ENCODE measurements around the gene BDKRB1.

The BDKRB1 gene

DNA sequence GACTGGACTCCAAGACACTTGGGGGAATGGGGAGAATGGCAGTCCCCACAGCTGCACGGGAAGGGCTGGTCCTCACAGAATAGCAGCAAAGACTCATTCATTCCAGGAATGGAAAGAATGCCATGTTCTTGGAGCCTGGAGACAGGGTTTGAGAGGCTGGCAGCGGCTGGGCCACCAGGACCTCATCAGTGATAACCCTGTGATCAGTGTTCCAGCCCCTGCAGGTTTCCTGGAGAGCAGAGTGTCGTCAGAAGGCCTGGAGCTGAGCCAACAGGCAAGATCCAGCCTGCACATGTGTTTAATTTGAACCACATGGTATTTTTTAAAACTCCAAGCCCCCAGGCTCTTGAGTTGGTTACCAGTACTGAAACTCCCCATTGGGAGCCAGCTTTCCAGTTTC is 11.3 kb downstream of the BDKRB1 start:
- Histone ChIP-seq H3K4me3 (ENCODE audit: low read depth in 1 of 2, low read length in 2 of 2) (no peak overlapping the region), H3K4me1 (ENCODE audit: control insufficient read depth in 1 of 2, insufficient read depth in 2 of 2, low read length in 2 of 2) (peaks cover 22 to 24% of the 10 kb centered on the region in 2 donors), H3K27ac (ENCODE audit: low read depth, low read length) (no peak overlapping the region), H3K9ac (ENCODE audit: low read depth in 1 of 2, low read length in 2 of 2) (no peak overlapping the region), H3K36me3 (ENCODE audit: control insufficient read depth in 1 of 2, insufficient read depth in 2 of 2, low read length in 2 of 2) (no peaks in the 10 kb centered on the region), H3K9me3 (ENCODE audit: control insufficient read depth in 1 of 2, low read length in 2 of 2) (peaks cover 0 to 2% of the 10 kb centered on the region in 2 donors), H3K27me3 (ENCODE audit: control insufficient read depth in 1 of 2, insufficient read depth in 2 of 2, low read length in 2 of 2) (no peaks in the 10 kb centered on the region)

DNA sequence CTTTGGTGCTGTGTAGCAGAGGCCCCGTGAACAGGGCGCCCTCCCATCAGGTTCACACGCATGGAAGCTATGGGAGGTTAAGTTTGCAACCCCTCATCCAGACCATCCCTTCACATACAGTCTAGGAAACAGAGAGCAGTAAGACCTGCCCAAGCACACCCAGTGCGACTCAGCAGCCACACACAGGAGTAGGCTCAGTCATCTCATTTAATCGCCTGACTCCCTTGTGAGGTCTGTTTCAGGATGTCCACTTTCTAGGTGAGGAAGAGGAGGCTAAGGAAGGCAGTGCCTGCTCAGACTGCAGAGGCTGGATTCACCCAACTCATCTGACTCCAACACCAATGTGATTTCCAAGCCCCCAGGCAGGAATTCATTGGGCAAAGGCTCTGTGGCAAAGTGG is 11.9 kb downstream of the BDKRB1 start:
- no peak overlapping the region for H3K27ac ChIP-seq (ENCODE audit: low read depth, low read length)
- H3K4me3 ChIP-seq (ENCODE audit: low read depth in 1 of 2, low read length in 2 of 2) = peak overlapping the region in 1 of 2 donors; percentile 6
- peaks cover 0 to 2% of the 10 kb centered on the region in 2 donors for H3K9me3 ChIP-seq (ENCODE audit: control insufficient read depth in 1 of 2, low read length in 2 of 2)
- H3K9ac ChIP-seq (ENCODE audit: low read depth in 1 of 2, low read length in 2 of 2) = no peak overlapping the region
- H3K4me1 ChIP-seq (ENCODE audit: control insufficient read depth in 1 of 2, insufficient read depth in 2 of 2, low read length in 2 of 2) = peaks cover 22 to 23% of the 10 kb centered on the region in 2 donors
- H3K36me3 ChIP-seq (ENCODE audit: control insufficient read depth in 1 of 2, insufficient read depth in 2 of 2, low read length in 2 of 2) = no peaks in the 10 kb centered on the region
- no peaks in the 10 kb centered on the region for H3K27me3 ChIP-seq (ENCODE audit: control insufficient read depth in 1 of 2, insufficient read depth in 2 of 2, low read length in 2 of 2)

DNA sequence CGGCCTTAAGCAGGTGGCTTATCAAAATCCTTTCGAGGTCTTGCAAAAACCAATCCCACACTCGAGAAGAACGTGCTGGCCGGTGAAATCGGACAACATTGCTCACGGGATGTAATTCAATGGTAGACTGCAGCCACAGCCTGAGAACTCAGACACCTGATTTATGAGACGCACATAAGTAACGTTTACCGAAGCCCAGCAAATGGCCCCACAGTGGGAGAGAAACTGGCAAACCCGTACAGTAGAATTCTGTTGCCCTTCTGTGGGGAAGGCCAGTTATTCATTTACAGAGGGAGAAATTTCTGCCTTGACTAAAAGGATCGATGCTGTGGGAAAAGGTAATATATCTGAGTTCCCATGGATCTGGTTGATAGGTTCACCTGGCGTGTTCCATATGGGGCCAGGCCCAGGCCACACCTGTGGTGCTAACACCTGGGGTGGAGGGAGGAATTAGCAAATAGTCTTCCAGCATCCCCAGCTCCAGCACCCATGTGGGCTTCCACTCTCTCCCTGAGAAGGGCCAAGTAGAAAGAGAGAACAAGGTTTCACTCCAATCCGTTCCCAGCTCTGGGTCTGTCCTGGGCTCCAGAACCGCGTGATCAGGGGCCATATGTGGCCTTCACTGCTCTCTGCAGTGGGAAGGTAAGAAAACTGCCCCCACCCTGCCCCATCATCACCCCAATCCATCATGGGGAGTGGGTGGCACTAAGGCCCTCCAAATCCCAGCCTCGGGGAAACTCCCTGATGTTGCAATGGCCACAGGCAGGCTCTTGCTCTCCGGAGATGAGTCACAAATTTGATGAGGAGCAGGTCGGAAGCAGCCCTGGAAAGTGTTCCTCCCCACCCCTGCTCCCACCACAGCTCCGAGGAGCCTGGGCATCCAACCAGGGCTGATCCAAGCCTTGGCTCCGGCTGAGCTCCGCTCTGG is 12.7 kb downstream of the BDKRB1 start:
- H3K27ac ChIP-seq (ENCODE audit: low read depth, low read length) = no peak overlapping the region
- H3K9me3 ChIP-seq (ENCODE audit: control insufficient read depth in 1 of 2, low read length in 2 of 2) = peaks cover 0 to 2% of the 10 kb centered on the region in 2 donors
- peaks cover 22 to 28% of the 10 kb centered on the region in 2 donors for H3K4me1 ChIP-seq (ENCODE audit: control insufficient read depth in 1 of 2, insufficient read depth in 2 of 2, low read length in 2 of 2)
- H3K27me3 ChIP-seq (ENCODE audit: control insufficient read depth in 1 of 2, insufficient read depth in 2 of 2, low read length in 2 of 2) = no peaks in the 10 kb centered on the region
- no peaks in the 10 kb centered on the region for H3K36me3 ChIP-seq (ENCODE audit: control insufficient read depth in 1 of 2, insufficient read depth in 2 of 2, low read length in 2 of 2)
- H3K9ac ChIP-seq (ENCODE audit: low read depth in 1 of 2, low read length in 2 of 2) = no peak overlapping the region
- H3K4me3 ChIP-seq (ENCODE audit: low read depth in 1 of 2, low read length in 2 of 2) = peak overlapping the region in 1 of 2 donors; percentile 6

DNA sequence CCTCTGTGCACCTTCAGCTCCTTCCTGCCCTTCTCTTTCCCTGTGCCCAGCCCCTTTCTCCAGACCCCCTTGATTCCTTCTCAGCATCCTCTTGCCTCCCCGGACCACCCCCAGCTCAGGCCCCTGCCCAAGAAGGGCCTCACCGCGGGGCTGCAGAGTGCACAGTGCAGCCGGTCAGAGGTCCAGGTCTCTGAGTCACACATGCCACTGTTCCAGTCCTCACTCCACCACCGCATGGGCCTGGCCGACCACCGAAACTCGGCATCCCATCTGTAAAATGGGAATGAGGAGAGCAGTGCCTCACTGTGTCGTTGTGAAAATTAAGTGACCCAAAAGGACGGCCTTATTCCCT is 13.3 kb downstream of the BDKRB1 start:
- no peak overlapping the region for H3K27ac ChIP-seq (ENCODE audit: low read depth, low read length)

GRCh38 chr14:96270565-96271420 is 14.8 kb downstream of the BDKRB1 start:
- no peaks in the 10 kb centered on the region for H3K36me3 ChIP-seq (ENCODE audit: control insufficient read depth in 1 of 2, insufficient read depth in 2 of 2, low read length in 2 of 2)
- H3K9ac ChIP-seq (ENCODE audit: low read depth in 1 of 2, low read length in 2 of 2) = no peak overlapping the region
- H3K4me3 ChIP-seq (ENCODE audit: low read depth in 1 of 2, low read length in 2 of 2) = no peak overlapping the region
- no peak overlapping the region for H3K27ac ChIP-seq (ENCODE audit: low read depth, low read length)
- H3K9me3 ChIP-seq (ENCODE audit: control insufficient read depth in 1 of 2, low read length in 2 of 2) = peaks cover 0 to 2% of the 10 kb centered on the region in 2 donors
- peaks cover 22 to 35% of the 10 kb centered on the region in 2 donors for H3K4me1 ChIP-seq (ENCODE audit: control insufficient read depth in 1 of 2, insufficient read depth in 2 of 2, low read length in 2 of 2)
- H3K27me3 ChIP-seq (ENCODE audit: control insufficient read depth in 1 of 2, insufficient read depth in 2 of 2, low read length in 2 of 2) = no peaks in the 10 kb centered on the region

More for the DNA sequence above, 13.3 kb downstream of the BDKRB1 start:
- Histone ChIP-seq H3K9ac (ENCODE audit: low read depth in 1 of 2, low read length in 2 of 2) (no peak overlapping the region), H3K4me3 (ENCODE audit: low read depth in 1 of 2, low read length in 2 of 2) (no peak overlapping the region), H3K9me3 (ENCODE audit: control insufficient read depth in 1 of 2, low read length in 2 of 2) (peaks cover 0 to 2% of the 10 kb centered on the region in 2 donors), H3K4me1 (ENCODE audit: control insufficient read depth in 1 of 2, insufficient read depth in 2 of 2, low read length in 2 of 2) (peaks cover 22 to 28% of the 10 kb centered on the region in 2 donors), H3K27me3 (ENCODE audit: control insufficient read depth in 1 of 2, insufficient read depth in 2 of 2, low read length in 2 of 2) (no peaks in the 10 kb centered on the region), H3K36me3 (ENCODE audit: control insufficient read depth in 1 of 2, insufficient read depth in 2 of 2, low read length in 2 of 2) (no peaks in the 10 kb centered on the region)

DNA sequence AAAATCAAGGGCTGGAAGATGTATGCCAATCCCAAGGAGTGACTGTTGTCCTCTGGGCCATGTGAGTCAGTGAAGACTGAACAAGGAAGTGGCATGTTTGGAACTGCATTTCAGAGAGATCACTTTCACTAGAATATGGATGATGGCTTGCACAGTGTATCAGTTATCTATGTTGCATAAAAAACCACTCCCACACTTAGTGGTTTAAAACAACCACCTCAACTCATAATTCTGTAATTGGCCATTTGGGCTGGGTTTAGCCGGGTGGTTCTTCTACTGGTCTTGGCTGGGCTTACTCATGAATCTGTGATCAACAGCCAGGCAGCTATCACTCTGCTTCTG is 15.4 kb downstream of the BDKRB1 start:
- H3K27ac ChIP-seq (ENCODE audit: low read depth, low read length) = no peak overlapping the region
- no peaks in the 10 kb centered on the region for H3K36me3 ChIP-seq (ENCODE audit: control insufficient read depth in 1 of 2, insufficient read depth in 2 of 2, low read length in 2 of 2)
- no peak overlapping the region for H3K4me3 ChIP-seq (ENCODE audit: low read depth in 1 of 2, low read length in 2 of 2)
- no peak overlapping the region for H3K9ac ChIP-seq (ENCODE audit: low read depth in 1 of 2, low read length in 2 of 2)
- H3K9me3 ChIP-seq (ENCODE audit: control insufficient read depth in 1 of 2, low read length in 2 of 2) = peaks cover 0 to 2% of the 10 kb centered on the region in 2 donors
- H3K4me1 ChIP-seq (ENCODE audit: control insufficient read depth in 1 of 2, insufficient read depth in 2 of 2, low read length in 2 of 2) = peaks cover 22 to 38% of the 10 kb centered on the region in 2 donors
- H3K27me3 ChIP-seq (ENCODE audit: control insufficient read depth in 1 of 2, insufficient read depth in 2 of 2, low read length in 2 of 2) = no peaks in the 10 kb centered on the region

GRCh38 chr14:96272777-96273473 is 16.9 kb downstream of the BDKRB1 start:
- Histone ChIP-seq H3K9me3 (ENCODE audit: control insufficient read depth in 1 of 2, low read length in 2 of 2) (peaks cover 5 to 6% of the 10 kb centered on the region in 2 donors), H3K27me3 (ENCODE audit: control insufficient read depth in 1 of 2, insufficient read depth in 2 of 2, low read length in 2 of 2) (no peaks in the 10 kb centered on the region), H3K4me3 (ENCODE audit: low read depth in 1 of 2, low read length in 2 of 2) (no peak overlapping the region), H3K27ac (ENCODE audit: low read depth, low read length) (no peak overlapping the region), H3K9ac (ENCODE audit: low read depth in 1 of 2, low read length in 2 of 2) (no peak overlapping the region), H3K4me1 (ENCODE audit: control insufficient read depth in 1 of 2, insufficient read depth in 2 of 2, low read length in 2 of 2) (peaks cover 17 to 32% of the 10 kb centered on the region in 2 donors), H3K36me3 (ENCODE audit: control insufficient read depth in 1 of 2, insufficient read depth in 2 of 2, low read length in 2 of 2) (no peaks in the 10 kb centered on the region)

DNA sequence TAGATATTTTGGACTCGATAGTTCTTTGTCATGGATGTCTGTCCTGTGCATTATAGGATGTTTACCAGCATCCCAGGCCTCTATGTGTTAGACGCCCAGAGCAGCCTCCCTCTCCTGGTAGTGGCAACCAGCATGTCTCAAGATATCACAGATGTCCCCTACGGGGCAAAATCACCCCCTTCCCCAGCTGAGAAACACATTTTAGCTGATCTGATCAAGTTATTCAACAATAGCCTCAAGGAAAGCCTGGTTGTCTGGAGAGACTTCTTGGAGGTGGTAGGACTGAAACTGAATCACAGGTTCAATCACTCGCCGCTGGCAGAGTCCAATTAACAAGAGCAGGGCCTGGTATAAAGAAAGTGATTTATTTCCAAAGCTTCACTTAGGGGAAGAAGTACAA is 17.6 kb downstream of the BDKRB1 start:
- Histone ChIP-seq H3K4me1 (ENCODE audit: control insufficient read depth in 1 of 2, insufficient read depth in 2 of 2, low read length in 2 of 2) (peaks cover 11 to 25% of the 10 kb centered on the region in 2 donors), H3K27me3 (ENCODE audit: control insufficient read depth in 1 of 2, insufficient read depth in 2 of 2, low read length in 2 of 2) (no peaks in the 10 kb centered on the region), H3K27ac (ENCODE audit: low read depth, low read length) (no peak overlapping the region), H3K9me3 (ENCODE audit: control insufficient read depth in 1 of 2, low read length in 2 of 2) (peaks cover 12 to 13% of the 10 kb centered on the region in 2 donors), H3K9ac (ENCODE audit: low read depth in 1 of 2, low read length in 2 of 2) (no peak overlapping the region), H3K36me3 (ENCODE audit: control insufficient read depth in 1 of 2, insufficient read depth in 2 of 2, low read length in 2 of 2) (no peaks in the 10 kb centered on the region), H3K4me3 (ENCODE audit: low read depth in 1 of 2, low read length in 2 of 2) (no peak overlapping the region)

DNA sequence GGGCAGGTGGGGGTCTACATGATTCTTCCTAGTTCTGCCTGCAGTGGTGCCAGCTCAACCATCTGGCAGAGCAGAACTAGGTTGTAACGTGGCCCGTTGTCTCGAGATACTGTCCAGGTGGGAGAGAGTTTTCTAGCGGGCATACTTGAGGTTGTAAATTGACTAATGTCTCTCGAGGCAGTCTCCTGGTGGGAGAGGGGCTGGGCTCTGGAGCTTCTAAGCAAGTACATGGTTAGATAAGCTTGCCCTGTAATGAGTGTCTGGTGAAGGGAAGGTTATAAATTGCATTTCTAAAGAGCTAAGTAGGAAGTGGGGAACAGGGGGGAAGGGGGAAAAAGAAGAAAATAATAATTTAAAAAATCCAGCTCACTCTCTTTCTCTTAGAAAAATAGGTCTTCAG is 18.1 kb downstream of the BDKRB1 start:
- Histone ChIP-seq H3K9ac (ENCODE audit: low read depth in 1 of 2, low read length in 2 of 2) (no peak overlapping the region), H3K27me3 (ENCODE audit: control insufficient read depth in 1 of 2, insufficient read depth in 2 of 2, low read length in 2 of 2) (no peaks in the 10 kb centered on the region), H3K4me1 (ENCODE audit: control insufficient read depth in 1 of 2, insufficient read depth in 2 of 2, low read length in 2 of 2) (peaks cover 8 to 20% of the 10 kb centered on the region in 2 donors), H3K27ac (ENCODE audit: low read depth, low read length) (no peak overlapping the region), H3K9me3 (ENCODE audit: control insufficient read depth in 1 of 2, low read length in 2 of 2) (peaks cover 13 to 14% of the 10 kb centered on the region in 2 donors), H3K4me3 (ENCODE audit: low read depth in 1 of 2, low read length in 2 of 2) (no peak overlapping the region), H3K36me3 (ENCODE audit: control insufficient read depth in 1 of 2, insufficient read depth in 2 of 2, low read length in 2 of 2) (no peaks in the 10 kb centered on the region)

Measured in duodenal mucosa (tissue), 2 donors.